ENCODE measurements around the gene ATP2B3. TPM values are rescaled to one million over a fixed set of nuclear protein-coding genes. Genes with fewer than 3 reads are reported as not detected.

ATP2B3 gene
- total and polyA plus RNA-seq, 2 experiments from 2014 or later, result 0.17 TPM; not detected in 1

GRCh38 chrX:153474266-153474665 is 43.2 kb upstream of the ATP2B3 start:
- ATAC-seq, result no peak
- TF ChIP-seq ETS1 (IDR thresholded peaks at IDR 0.05) (no peak), NANOG (IDR thresholded peaks at IDR 0.05; ENCODE audit: borderline replicate concordance) (no peak), JUNB (IDR thresholded peaks at IDR 0.05; ENCODE audit: unreplicated experiment) (no peak), EZH2 (IDR thresholded peaks at IDR 0.05; ENCODE audit: low read depth, unreplicated experiment) (no peak), EZH2phosphoT487 (IDR thresholded peaks at IDR 0.05; ENCODE audit: unreplicated experiment) (no peak), ZNF462 (CRISPR knock-in tag; IDR thresholded peaks at IDR 0.05) (no peak), ZNF331 (CRISPR knock-in tag; IDR thresholded peaks at IDR 0.05; ENCODE audit: low read depth) (no peak), ZNF114 (CRISPR knock-in tag; IDR thresholded peaks at IDR 0.05) (no peak), REST (IDR thresholded peaks at IDR 0.05; ENCODE audit: unreplicated experiment) (no peak)
- H3K4me2 ChIP-seq, result no peak overlapping the region
- no peak overlapping the region for H3K27ac ChIP-seq (ENCODE audit: low read depth)
- no peak overlapping the region for H3K4me3 ChIP-seq
- no peaks in the 10 kb centered on the region for H3K79me2 ChIP-seq (replicated peaks; ENCODE audit: insufficient read depth)
- H4K20me1 ChIP-seq (replicated peaks; ENCODE audit: insufficient read depth), result no peaks in the 10 kb centered on the region
- H3K36me3 ChIP-seq (ENCODE audit: insufficient read depth), result no peaks in the 10 kb centered on the region
- no peaks in the 10 kb centered on the region for H3K9me2 ChIP-seq (ENCODE audit: insufficient read depth)
- Mint-ChIP-seq H3K36me3 (ENCODE audit: low read depth) (no peaks in the 10 kb centered on the region), H3K27me3 (ENCODE audit: insufficient read depth, low read depth, poor library complexity) (peaks cover 25% of the 10 kb centered on the region), H3K4me1 (peaks cover 19% of the 10 kb centered on the region; the same call in 2 of the 3 replicates), H3K9me3 (no peaks in the 10 kb centered on the region; the same call in 2 of the 3 replicates), H3K27ac (no peak overlapping the region), H3K4me3 (no peak overlapping the region)
- no peak overlapping the region for H2AFZ ChIP-seq
- H3F3A ChIP-seq (replicated peaks; ENCODE audit: low read depth), result no peaks in the 10 kb centered on the region
- H3K4me1 ChIP-seq (ENCODE audit: insufficient read depth), result no peaks in the 10 kb centered on the region; the same call in 1 of the 2 replicates
- peaks cover 15% of the 10 kb centered on the region for H3K27me3 ChIP-seq (ENCODE audit: insufficient read depth)
- no peak for DNase-seq (ENCODE audit: low spot score)

All from GM23338 (cell line).